HCT116 (cell line): Measurements from ENCODE around the gene NEURL1B. TPM values are rescaled to one million over a fixed set of nuclear protein-coding genes. Genes with fewer than 3 reads are reported as not detected.

Experiments used
- ATAC-seq: fragments of 200-7000 bp; cut with Tn5 transposase; 2 replicates; pipeline ENCODE4 v1.9.1; 2020; ENCODE audit warnings: mild to moderate bottlenecking, moderate library complexity
- BruUV-seq: library from RNA; stranded (reverse); fragments of 400-500 nt; replicated peaks from 2 replicates; lab custom pipeline; 2021; lab: Mats Ljungman, UMichigan
- CTCF ChIA-PET: fragments of 300-600 bp; sonication (Branson Sonifier 250); formaldehyde crosslinking; loops from one replicate; lab custom pipeline; 2021; ENCODE audit warnings: antibody characterized with exemption; lab: Charles Lee
- POLR2A ChIA-PET: fragments of 300-600, 350-600 bp; sonication (Branson Sonifier 250); formaldehyde crosslinking; loops from one replicate; lab custom pipeline; 2021; ENCODE audit warnings: antibody characterized with exemption; lab: Charles Lee
- RAD21 ChIA-PET, 2 experiments: fragments of 300-600 bp; sonication (Branson Sonifier 250); formaldehyde crosslinking; loops; one replicate each; lab custom pipeline; 2023; ENCODE audit warnings: low total read pairs in 2 of 2; ENCODE audit not compliant: uncharacterized antibody in 2 of 2, unreplicated experiment in 2 of 2, low non-redundant PET in 1 of 2; lab: Charles Lee
- DNase-seq: peaks from one replicate; pipeline ENCODE4 v3.0.0-alpha.2; 2010; ENCODE audit warnings: low read depth, low spot score
- H2AFZ ChIP-seq: fragments of 200-600 bp; shearing (Covaris generic), sonication (generic); 2 replicates; pipeline ENCODE4 v1.6.1; 2017; ENCODE audit warnings: low read depth, mixed run types, mixed read lengths, antibody characterized with exemption, low read length; ENCODE audit not compliant: poor library complexity, severe bottlenecking
- H3K27ac ChIP-seq: 2 replicates; pipeline ENCODE4 v1.5.1; 2012; ENCODE audit warnings: low read depth, low read length
- H3K27me3 ChIP-seq: fragments of 200-600 bp; sonication (generic); 2 replicates; pipeline ENCODE4 v1.6.1; 2016; ENCODE audit warnings: mixed run types, low read length, mixed read lengths; ENCODE audit not compliant: insufficient read depth
- H3K36me3 ChIP-seq, 2 experiments: fragments of 200-500 bp in 1 of 2; fragments of 200-600 bp in 1 of 2; sonication (Bioruptor generic) in 1 of 2; sonication (generic) in 1 of 2; 2 replicates each; pipeline versions ENCODE4 v1.5.1 to v1.6.1; 2014 to 2016; ENCODE audit warnings: low read length in 2 of 2, inconsistent platforms in 1 of 2, mixed read lengths in 1 of 2, mixed run types in 1 of 2; ENCODE audit not compliant: insufficient read depth in 2 of 2, control insufficient read depth in 1 of 2
- H3K4me1 ChIP-seq, 2 experiments: fragments of 200-600 bp in 1 of 2; sonication (generic) in 1 of 2; 2 replicates each; pipeline versions ENCODE4 v1.5.1 to v1.6.1; 2012 to 2017; ENCODE audit warnings: low read length in 2 of 2, inconsistent platforms in 1 of 2, mild to moderate bottlenecking in 1 of 2, mixed read lengths in 1 of 2, mixed run types in 1 of 2, moderate library complexity in 1 of 2; ENCODE audit not compliant: insufficient read depth in 2 of 2, control insufficient read depth in 1 of 2
- H3K4me2 ChIP-seq: fragments of 200-600 bp; sonication (generic); 2 replicates; pipeline ENCODE4 v1.6.1; 2017; ENCODE audit warnings: mixed run types, low read length, mixed read lengths
- H3K4me3 ChIP-seq, 2 experiments: fragments of 200-600 bp in 1 of 2; sonication (generic) in 1 of 2; replicated peaks in 1 of 2; 2 replicates each; pipeline ENCODE4 v1.5.1; 2011 to 2016; ENCODE audit warnings: low read length in 2 of 2, control low read depth in 1 of 2, low read depth in 1 of 2, mild to moderate bottlenecking in 1 of 2, mixed read lengths in 1 of 2, mixed run types in 1 of 2
- H3K79me2 ChIP-seq: fragments of 200-600 bp; sonication (generic); 2 replicates; pipeline ENCODE4 v1.6.1; 2017; ENCODE audit warnings: mild to moderate bottlenecking, mixed run types, low read length, moderate library complexity, mixed read lengths; ENCODE audit not compliant: insufficient read depth
- H3K9ac ChIP-seq: fragments of 200-600 bp; sonication (generic); 2 replicates; pipeline ENCODE4 v1.6.1; 2016; ENCODE audit warnings: low read length, mixed read lengths
- H3K9me2 ChIP-seq: fragments of 200-600 bp; sonication (generic), shearing (Covaris generic); 2 replicates; pipeline ENCODE4 v1.6.1; 2017; ENCODE audit warnings: mixed run types, mild to moderate bottlenecking, moderate library complexity; ENCODE audit not compliant: insufficient read depth
- H3K9me3 ChIP-seq, 2 experiments: fragments of 200-500 bp in 1 of 2; fragments of 200-600 bp in 1 of 2; sonication (Bioruptor generic) in 1 of 2; sonication (generic) in 1 of 2; 2 replicates each; pipeline ENCODE4 v1.6.1; 2014 to 2017; ENCODE audit warnings: low read length in 2 of 2, mixed read lengths in 2 of 2, inconsistent platforms in 1 of 2, low read depth in 1 of 2, mild to moderate bottlenecking in 1 of 2, mixed run types in 1 of 2, moderate library complexity in 1 of 2; ENCODE audit not compliant: control insufficient read depth in 1 of 2, insufficient read depth in 1 of 2
- H4K20me1 ChIP-seq: fragments of 200-600 bp; sonication (generic), shearing (Covaris generic); 2 replicates; pipeline ENCODE4 v1.6.1; 2017; ENCODE audit warnings: mixed run types, mild to moderate bottlenecking, moderate library complexity; ENCODE audit not compliant: insufficient read depth
- CBX3 ChIP-seq: IDR thresholded peaks from 2 replicates; pipeline ENCODE4 v1.6.1; 2012; ENCODE audit warnings: low read depth
- CEBPB ChIP-seq: IDR thresholded peaks from 2 replicates; pipeline ENCODE4 v1.6.1; 2012; ENCODE audit warnings: low read depth
- EGR1 ChIP-seq: IDR thresholded peaks from 2 replicates; pipeline ENCODE4 v1.6.1; 2012; ENCODE audit warnings: low read depth
- ELF1 ChIP-seq: IDR thresholded peaks from 2 replicates; pipeline ENCODE4 v1.6.1; 2012; ENCODE audit warnings: low read depth, borderline replicate concordance
- EZH2 ChIP-seq: fragments of 200-600 bp; sonication (generic); IDR thresholded peaks from 2 replicates; pipeline ENCODE4 v1.6.1; 2017; ENCODE audit warnings: antibody characterized with exemption, mixed run types
- EZH2phosphoT487 ChIP-seq: fragments of 200-600 bp; IDR thresholded peaks from 2 replicates; pipeline ENCODE4 v1.6.1; 2018; ENCODE audit warnings: antibody characterized with exemption, borderline replicate concordance
- FOSL1 ChIP-seq: IDR thresholded peaks from 2 replicates; pipeline ENCODE4 v1.6.1; 2012; ENCODE audit warnings: low read depth
- JUND ChIP-seq: IDR thresholded peaks from 2 replicates; pipeline ENCODE4 v1.6.1; 2012
- POLR2A ChIP-seq: IDR thresholded peaks from 2 replicates; pipeline ENCODE4 v1.7.0; 2011; ENCODE audit warnings: borderline replicate concordance; ENCODE audit not compliant: insufficient read depth, insufficient read length; ENCODE audit errors: extremely low read depth
- RAD21 ChIP-seq: IDR thresholded peaks from 2 replicates; pipeline ENCODE4 v1.6.1; 2012; ENCODE audit warnings: low read depth, mild to moderate bottlenecking
- SIN3A ChIP-seq: IDR thresholded peaks from 2 replicates; pipeline ENCODE4 v1.6.1; 2012; ENCODE audit warnings: low read depth
- SP1 ChIP-seq: IDR thresholded peaks from 2 replicates; pipeline ENCODE4 v1.6.1; 2012; ENCODE audit warnings: low read depth
- SRF ChIP-seq: IDR thresholded peaks from 2 replicates; pipeline ENCODE4 v1.6.1; 2012; ENCODE audit warnings: low read depth
- TCF7L2 ChIP-seq: IDR thresholded peaks from 2 replicates; pipeline ENCODE4 v1.7.0; 2011; ENCODE audit warnings: borderline replicate concordance, inconsistent platforms; ENCODE audit not compliant: insufficient read depth, insufficient read length; ENCODE audit errors: extremely low read depth
- ZFX ChIP-seq: fragments of 450-650 bp; IDR thresholded peaks from 2 replicates; pipeline ENCODE4 v1.6.1; 2017
- intact Hi-C: fragments of 100-400 bp; cut with micrococcal nuclease; formaldehyde crosslinking; loops from 2 replicates; pipeline ENCODE4 v1.10.0; 2022
- total RNA-seq: library from RNA; stranded (reverse); gene quantifications from one replicate; pipeline ENCODE4 v1.2.1, GENCODE V29; 2021; ENCODE audit not compliant: unreplicated experiment
- TF ChIP-seq, protein P1 (sequence below): IDR thresholded peaks from 2 replicates; pipeline ENCODE4 v1.6.1; 2012
- TF ChIP-seq, protein P2 (sequence below): IDR thresholded peaks from 2 replicates; pipeline ENCODE4 v1.6.1; 2011; ENCODE audit warnings: mild to moderate bottlenecking, low read length, moderate library complexity; ENCODE audit not compliant: insufficient replicate concordance; ENCODE audit errors: extremely low read depth
- TF ChIP-seq, protein P3 (sequence below): IDR thresholded peaks from 2 replicates; pipeline ENCODE4 v1.6.1; 2012
- TF ChIP-seq, protein P4 (sequence below), 3 experiments: fragments of 200-600 bp in 1 of 3; sonication (generic) in 1 of 3; IDR thresholded peaks in 2 of 3; conservative IDR thresholded peaks in 1 of 3; 2 replicates each; pipeline ENCODE4 v1.5.1; 2012 to 2017; ENCODE audit warnings: low read depth in 2 of 3, low read length in 2 of 3, antibody characterized with exemption in 1 of 3, borderline replicate concordance in 1 of 3, control low read depth in 1 of 3, mild to moderate bottlenecking in 1 of 3, mixed read lengths in 1 of 3, mixed run types in 1 of 3, moderate library complexity in 1 of 3; ENCODE audit not compliant: insufficient read depth in 1 of 3
- TF ChIP-seq, protein P5 (sequence below): IDR thresholded peaks from 2 replicates; pipeline ENCODE4 v1.6.1; 2012; ENCODE audit warnings: low read depth

The NEURL1B gene
- total RNA-seq, 1 experiment from 2014 or later, result 5.8 TPM

DNA sequence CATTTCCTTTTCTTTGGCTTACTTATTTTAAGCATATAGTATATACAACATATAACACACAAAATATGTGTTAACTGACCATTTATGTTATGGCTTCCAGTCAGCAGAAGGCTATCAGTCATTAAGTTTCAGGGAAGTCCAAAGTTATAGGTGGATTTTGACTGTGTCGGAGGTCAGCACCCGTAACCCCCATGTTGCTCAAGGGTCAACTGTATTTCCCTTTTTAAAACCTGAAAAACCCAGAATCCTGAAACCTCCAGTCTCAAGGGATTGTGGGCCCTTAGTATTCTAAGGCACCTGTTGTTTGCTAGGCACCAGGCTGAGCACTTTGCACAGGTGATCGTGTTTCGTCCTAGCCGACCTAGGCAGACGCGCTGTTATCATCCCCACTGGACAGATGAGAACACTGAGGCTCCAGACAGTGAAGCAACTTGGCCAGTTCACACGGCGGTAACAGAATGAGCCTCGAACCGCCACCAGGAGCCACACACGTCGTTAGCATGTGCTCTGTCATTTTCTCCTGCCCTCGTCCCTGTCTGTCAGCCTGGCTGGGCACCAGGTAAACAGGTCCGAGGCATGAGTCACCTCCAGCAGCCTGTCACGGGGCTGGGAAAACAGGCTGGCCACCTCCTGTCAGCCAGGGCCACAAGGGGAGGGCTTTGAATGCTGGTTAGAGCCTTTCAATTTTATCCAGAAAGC is 90.1 kb downstream of the NEURL1B start:
- Histone ChIP-seq H3K4me3 (no peak overlapping the region), H3K36me3 (no peaks in the 10 kb centered on the region), H2AFZ (peak overlapping the region; percentile 24), H3K79me2 (no peaks in the 10 kb centered on the region), H3K9me3 (no peaks in the 10 kb centered on the region), H3K4me2 (peak overlapping the region; percentile 44), H4K20me1 (no peaks in the 10 kb centered on the region), H3K9ac (no peak overlapping the region), H3K9me2 (no peaks in the 10 kb centered on the region), H3K27me3 (no peaks in the 10 kb centered on the region), H3K27ac (no peak overlapping the region), H3K4me1 (peaks cover 3 to 16% of the 10 kb centered on the region in 2 experiments; a peak in 3 of 4 replicates)
- ChIA-PET RAD21 (no interaction called here), CTCF (no interaction called here), POLR2A (no interaction called here)
- intact Hi-C loops, result no loop called here
- ATAC-seq (peak; percentile 91), DNase-seq (peak; percentile 66)
- BruUV-seq, result no TSS peak
- TF ChIP-seq EZH2phosphoT487 (no peak), ZFX (no peak), ELF1 (no peak), CEBPB (no peak; the same call in 1 of the 2 replicates), SP1 (peak; percentile 62), SIN3A (peak; percentile 80; the same call in 1 of the 2 replicates), EZH2 (no peak), POLR2A (no peak), CBX3 (peak; percentile 100), EGR1 (no peak), FOSL1 (peak; percentile 78), JUND (peak; percentile 87), RAD21 (0 out of 2 replicates have a peak, but pooled peaks have one; percentile 21), TCF7L2 (no peak), SRF (no peak)
- TF ChIP-seq, protein P1, sequence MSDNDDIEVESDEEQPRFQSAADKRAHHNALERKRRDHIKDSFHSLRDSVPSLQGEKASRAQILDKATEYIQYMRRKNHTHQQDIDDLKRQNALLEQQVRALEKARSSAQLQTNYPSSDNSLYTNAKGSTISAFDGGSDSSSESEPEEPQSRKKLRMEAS, result peak; percentile 100
- TF ChIP-seq, protein P2, sequence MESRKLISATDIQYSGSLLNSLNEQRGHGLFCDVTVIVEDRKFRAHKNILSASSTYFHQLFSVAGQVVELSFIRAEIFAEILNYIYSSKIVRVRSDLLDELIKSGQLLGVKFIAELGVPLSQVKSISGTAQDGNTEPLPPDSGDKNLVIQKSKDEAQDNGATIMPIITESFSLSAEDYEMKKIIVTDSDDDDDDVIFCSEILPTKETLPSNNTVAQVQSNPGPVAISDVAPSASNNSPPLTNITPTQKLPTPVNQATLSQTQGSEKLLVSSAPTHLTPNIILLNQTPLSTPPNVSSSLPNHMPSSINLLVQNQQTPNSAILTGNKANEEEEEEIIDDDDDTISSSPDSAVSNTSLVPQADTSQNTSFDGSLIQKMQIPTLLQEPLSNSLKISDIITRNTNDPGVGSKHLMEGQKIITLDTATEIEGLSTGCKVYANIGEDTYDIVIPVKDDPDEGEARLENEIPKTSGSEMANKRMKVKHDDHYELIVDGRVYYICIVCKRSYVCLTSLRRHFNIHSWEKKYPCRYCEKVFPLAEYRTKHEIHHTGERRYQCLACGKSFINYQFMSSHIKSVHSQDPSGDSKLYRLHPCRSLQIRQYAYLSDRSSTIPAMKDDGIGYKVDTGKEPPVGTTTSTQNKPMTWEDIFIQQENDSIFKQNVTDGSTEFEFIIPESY, result no peak
- TF ChIP-seq, protein P3, sequence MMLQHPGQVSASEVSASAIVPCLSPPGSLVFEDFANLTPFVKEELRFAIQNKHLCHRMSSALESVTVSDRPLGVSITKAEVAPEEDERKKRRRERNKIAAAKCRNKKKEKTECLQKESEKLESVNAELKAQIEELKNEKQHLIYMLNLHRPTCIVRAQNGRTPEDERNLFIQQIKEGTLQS, result no peak
- TF ChIP-seq, protein P4, sequence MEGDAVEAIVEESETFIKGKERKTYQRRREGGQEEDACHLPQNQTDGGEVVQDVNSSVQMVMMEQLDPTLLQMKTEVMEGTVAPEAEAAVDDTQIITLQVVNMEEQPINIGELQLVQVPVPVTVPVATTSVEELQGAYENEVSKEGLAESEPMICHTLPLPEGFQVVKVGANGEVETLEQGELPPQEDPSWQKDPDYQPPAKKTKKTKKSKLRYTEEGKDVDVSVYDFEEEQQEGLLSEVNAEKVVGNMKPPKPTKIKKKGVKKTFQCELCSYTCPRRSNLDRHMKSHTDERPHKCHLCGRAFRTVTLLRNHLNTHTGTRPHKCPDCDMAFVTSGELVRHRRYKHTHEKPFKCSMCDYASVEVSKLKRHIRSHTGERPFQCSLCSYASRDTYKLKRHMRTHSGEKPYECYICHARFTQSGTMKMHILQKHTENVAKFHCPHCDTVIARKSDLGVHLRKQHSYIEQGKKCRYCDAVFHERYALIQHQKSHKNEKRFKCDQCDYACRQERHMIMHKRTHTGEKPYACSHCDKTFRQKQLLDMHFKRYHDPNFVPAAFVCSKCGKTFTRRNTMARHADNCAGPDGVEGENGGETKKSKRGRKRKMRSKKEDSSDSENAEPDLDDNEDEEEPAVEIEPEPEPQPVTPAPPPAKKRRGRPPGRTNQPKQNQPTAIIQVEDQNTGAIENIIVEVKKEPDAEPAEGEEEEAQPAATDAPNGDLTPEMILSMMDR (IDR thresholded peaks at IDR 0.05 in 2 of 3, conservative IDR thresholded peaks at IDR 0.05 in 1 of 3; ENCODE audit: borderline replicate concordance in 1 of 3, insufficient read depth in 1 of 3, low read depth in 2 of 3, low read length in 2 of 3), result peak in 1 of 3 experiments; percentile 9; a peak in 1 of 6 replicates
- TF ChIP-seq, protein P5, sequence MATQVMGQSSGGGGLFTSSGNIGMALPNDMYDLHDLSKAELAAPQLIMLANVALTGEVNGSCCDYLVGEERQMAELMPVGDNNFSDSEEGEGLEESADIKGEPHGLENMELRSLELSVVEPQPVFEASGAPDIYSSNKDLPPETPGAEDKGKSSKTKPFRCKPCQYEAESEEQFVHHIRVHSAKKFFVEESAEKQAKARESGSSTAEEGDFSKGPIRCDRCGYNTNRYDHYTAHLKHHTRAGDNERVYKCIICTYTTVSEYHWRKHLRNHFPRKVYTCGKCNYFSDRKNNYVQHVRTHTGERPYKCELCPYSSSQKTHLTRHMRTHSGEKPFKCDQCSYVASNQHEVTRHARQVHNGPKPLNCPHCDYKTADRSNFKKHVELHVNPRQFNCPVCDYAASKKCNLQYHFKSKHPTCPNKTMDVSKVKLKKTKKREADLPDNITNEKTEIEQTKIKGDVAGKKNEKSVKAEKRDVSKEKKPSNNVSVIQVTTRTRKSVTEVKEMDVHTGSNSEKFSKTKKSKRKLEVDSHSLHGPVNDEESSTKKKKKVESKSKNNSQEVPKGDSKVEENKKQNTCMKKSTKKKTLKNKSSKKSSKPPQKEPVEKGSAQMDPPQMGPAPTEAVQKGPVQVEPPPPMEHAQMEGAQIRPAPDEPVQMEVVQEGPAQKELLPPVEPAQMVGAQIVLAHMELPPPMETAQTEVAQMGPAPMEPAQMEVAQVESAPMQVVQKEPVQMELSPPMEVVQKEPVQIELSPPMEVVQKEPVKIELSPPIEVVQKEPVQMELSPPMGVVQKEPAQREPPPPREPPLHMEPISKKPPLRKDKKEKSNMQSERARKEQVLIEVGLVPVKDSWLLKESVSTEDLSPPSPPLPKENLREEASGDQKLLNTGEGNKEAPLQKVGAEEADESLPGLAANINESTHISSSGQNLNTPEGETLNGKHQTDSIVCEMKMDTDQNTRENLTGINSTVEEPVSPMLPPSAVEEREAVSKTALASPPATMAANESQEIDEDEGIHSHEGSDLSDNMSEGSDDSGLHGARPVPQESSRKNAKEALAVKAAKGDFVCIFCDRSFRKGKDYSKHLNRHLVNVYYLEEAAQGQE, result no peak
